H9 (cell line): ENCODE results near the gene HMBS. TPM values are rescaled to one million over a fixed set of nuclear protein-coding genes. Genes with fewer than 3 reads are reported as not detected.

ENCODE experiments used
- DNase-seq: peaks from one replicate; pipeline ENCODE4 v3.0.0-alpha.2; 2017
- H2AFZ ChIP-seq: one replicate; pipeline ENCODE4 v1.6.1; 2013; ENCODE audit warnings: mild to moderate bottlenecking, low read length, control low read depth, moderate library complexity
- H2AK5ac ChIP-seq: 2 replicates; pipeline ENCODE4 v1.6.1; 2013; ENCODE audit warnings: low read length, control low read depth, mixed read lengths; ENCODE audit not compliant: insufficient read length
- H2BK120ac ChIP-seq: one replicate; pipeline ENCODE4 v1.6.1; 2013; ENCODE audit warnings: low read depth, mild to moderate bottlenecking, low read length, control low read depth, inconsistent platforms; ENCODE audit not compliant: poor library complexity, severe bottlenecking
- H2BK12ac ChIP-seq: 2 replicates; pipeline ENCODE4 v1.6.1; 2013; ENCODE audit warnings: low read length, control low read depth, mixed read lengths, low read depth; ENCODE audit not compliant: insufficient read length
- H2BK15ac ChIP-seq: 2 replicates; pipeline ENCODE4 v1.6.1; 2013; ENCODE audit warnings: low read depth, low read length, control low read depth
- H2BK20ac ChIP-seq: one replicate; pipeline ENCODE4 v1.6.1; 2013; ENCODE audit warnings: low read depth, mild to moderate bottlenecking, low read length, control low read depth, inconsistent platforms; ENCODE audit not compliant: poor library complexity, severe bottlenecking
- H2BK5ac ChIP-seq: 2 replicates; pipeline ENCODE4 v1.6.1; 2013; ENCODE audit warnings: low read length, control low read depth, mixed read lengths; ENCODE audit not compliant: insufficient read length
- H3K14ac ChIP-seq: 2 replicates; pipeline ENCODE4 v1.6.1; 2013; ENCODE audit warnings: low read length, control low read depth; ENCODE audit not compliant: insufficient read depth
- H3K18ac ChIP-seq: 2 replicates; pipeline ENCODE4 v1.6.1; 2013; ENCODE audit warnings: low read depth, mild to moderate bottlenecking, mixed read lengths, low read length, control low read depth; ENCODE audit not compliant: insufficient read length
- H3K23ac ChIP-seq: 2 replicates; pipeline ENCODE4 v1.6.1; 2013; ENCODE audit warnings: low read length, control low read depth, mixed read lengths, low read depth; ENCODE audit not compliant: insufficient read length
- H3K23me2 ChIP-seq: 2 replicates; pipeline ENCODE4 v1.6.1; 2013; ENCODE audit warnings: low read depth, mild to moderate bottlenecking, mixed read lengths, low read length, control low read depth; ENCODE audit not compliant: insufficient read length, poor library complexity, severe bottlenecking
- H3K27ac ChIP-seq: 2 replicates; pipeline ENCODE4 v1.5.1; 2013; ENCODE audit warnings: low read length, control low read depth, mixed read lengths, low read depth; ENCODE audit not compliant: insufficient read length
- H3K27me3 ChIP-seq: 2 replicates; pipeline ENCODE4 v1.6.1; 2013; ENCODE audit warnings: low read length, control low read depth, inconsistent platforms; ENCODE audit not compliant: insufficient read depth
- H3K4ac ChIP-seq: 2 replicates; pipeline ENCODE4 v1.6.1; 2013; ENCODE audit warnings: low read depth, mild to moderate bottlenecking, control low read depth, inconsistent platforms, low read length, moderate library complexity
- H3K4me1 ChIP-seq: 2 replicates; pipeline ENCODE4 v1.6.1; 2013; ENCODE audit warnings: low read length, control low read depth, inconsistent platforms; ENCODE audit not compliant: insufficient read depth
- H3K4me2 ChIP-seq: 2 replicates; pipeline ENCODE4 v1.6.1; 2013; ENCODE audit warnings: low read length, control low read depth, mixed read lengths; ENCODE audit not compliant: insufficient read length, insufficient read depth
- H3K56ac ChIP-seq: 2 replicates; pipeline ENCODE4 v1.6.1; 2013; ENCODE audit warnings: low read depth, mild to moderate bottlenecking, mixed read lengths, low read length, control low read depth; ENCODE audit not compliant: insufficient read length
- H3K79me1 ChIP-seq: 2 replicates; pipeline ENCODE4 v1.6.1; 2013; ENCODE audit warnings: low read depth, mild to moderate bottlenecking, moderate library complexity, low read length, control low read depth, inconsistent platforms; ENCODE audit not compliant: insufficient read depth, poor library complexity, severe bottlenecking
- H3K79me2 ChIP-seq: 2 replicates; pipeline ENCODE4 v1.6.1; 2013; ENCODE audit warnings: low read length, control low read depth, inconsistent platforms; ENCODE audit not compliant: insufficient read depth
- H3K9ac ChIP-seq: 2 replicates; pipeline ENCODE4 v1.6.1; 2013; ENCODE audit warnings: low read length, control low read depth, mixed read lengths; ENCODE audit not compliant: insufficient read length; ENCODE audit errors: extremely low read depth
- H3K9me3 ChIP-seq: one replicate; pipeline ENCODE4 v1.6.1; 2013; ENCODE audit warnings: low read depth, low read length, inconsistent platforms; ENCODE audit not compliant: control insufficient read depth
- H3T11ph ChIP-seq: one replicate; pipeline ENCODE4 v1.6.1; 2013; ENCODE audit warnings: mild to moderate bottlenecking, low read length, control low read depth, inconsistent platforms
- H4K20me1 ChIP-seq: one replicate; pipeline ENCODE4 v1.6.1; 2013; ENCODE audit not compliant: control insufficient read depth, insufficient read length, insufficient read depth
- H4K5ac ChIP-seq: 2 replicates; pipeline ENCODE4 v1.6.1; 2013; ENCODE audit warnings: low read depth, mild to moderate bottlenecking, mixed read lengths, low read length, control low read depth; ENCODE audit not compliant: insufficient read length
- H4K8ac ChIP-seq: replicated peaks from 2 replicates; pipeline ENCODE4 v1.6.1; 2013; ENCODE audit warnings: low read length, control low read depth, mixed read lengths, low read depth; ENCODE audit not compliant: insufficient read length
- H4K91ac ChIP-seq: 2 replicates; pipeline ENCODE4 v1.6.1; 2013; ENCODE audit warnings: low read depth, mild to moderate bottlenecking, moderate library complexity, mixed read lengths, low read length, control low read depth; ENCODE audit not compliant: insufficient read length
- H3K27ac Mint-ChIP-seq, 3 experiments: 2 replicates in 2 of 3; 3 replicates in 1 of 3; pipeline ENCODE4 v1.8.0; 2020 to 2021; ENCODE audit warnings: mixed read lengths in 3 of 3, mild to moderate bottlenecking in 1 of 3, moderate library complexity in 1 of 3
- H3K27me3 Mint-ChIP-seq: 2 replicates; pipeline ENCODE4 v1.8.0; 2021; ENCODE audit warnings: low read depth, mild to moderate bottlenecking, moderate library complexity, mixed read lengths
- H3K36me3 Mint-ChIP-seq, 3 experiments: 2 replicates in 2 of 3; 3 replicates in 1 of 3; pipeline ENCODE4 v1.8.0; 2020 to 2021; ENCODE audit warnings: low read depth in 3 of 3, mixed read lengths in 3 of 3; ENCODE audit not compliant: insufficient read depth in 1 of 3
- H3K4me1 Mint-ChIP-seq, 2 experiments: 2 replicates each; pipeline ENCODE4 v1.8.0; 2020; ENCODE audit warnings: mixed read lengths in 2 of 2
- H3K4me3 Mint-ChIP-seq, 2 experiments: 2 replicates in 1 of 2; 3 replicates in 1 of 2; pipeline ENCODE4 v1.8.0; 2020 to 2021; ENCODE audit warnings: mild to moderate bottlenecking in 2 of 2, mixed read lengths in 2 of 2, moderate library complexity in 1 of 2
- H3K9me3 Mint-ChIP-seq, 2 experiments: 2 replicates in 1 of 2; 3 replicates in 1 of 2; pipeline ENCODE4 v1.8.0; 2020; ENCODE audit warnings: mild to moderate bottlenecking in 2 of 2, mixed read lengths in 2 of 2, moderate library complexity in 1 of 2
- WGBS: extraction: QIAGEN DNeasy Blood & Tissue Kit; methylation state at CpG from one replicate; pipeline ENCODE4 v1.1.7; 2013; ENCODE audit warnings: missing lambda C conversion rate, low lambda C conversion rate, mixed read lengths; ENCODE audit not compliant: insufficient read length; ENCODE audit errors: extremely low coverage; 5-methylcytosine and 5-hydroxymethylcytosine counted together
- total RNA-seq: library from RNA; stranded (reverse); gene quantifications from 2 replicates; pipeline ENCODE4 v1.2.1, GENCODE V29; 2021
- TF ChIP-seq, protein P1 (sequence below): fragments of 200-600 bp; sonication (generic); conservative IDR thresholded peaks from 3 replicates; pipeline ENCODE4 v1.8.0; 2021; ENCODE audit warnings: antibody characterized with exemption, mild to moderate bottlenecking

Gene HMBS
- total RNA-seq, 1 experiment from 2014 or later, result 57.7 TPM

DNA sequence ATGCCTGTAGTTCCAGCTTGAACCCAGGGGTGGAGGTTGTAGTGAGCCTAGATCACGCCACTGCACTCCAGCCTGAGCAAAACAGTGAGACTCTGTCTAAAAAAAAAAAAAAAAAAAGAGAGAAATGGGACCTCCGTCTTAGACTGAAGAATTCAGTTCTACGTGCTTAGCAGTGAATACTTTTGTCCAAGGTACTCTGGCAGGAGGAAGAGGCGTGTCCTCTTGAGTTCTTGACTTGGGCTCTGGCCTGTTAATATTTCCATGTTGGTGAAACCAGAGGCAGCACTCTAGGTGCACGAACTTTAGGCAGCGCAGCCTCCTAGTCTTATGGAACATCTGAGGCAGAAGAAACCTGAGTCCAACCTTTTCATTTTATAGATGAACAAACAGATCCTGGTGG, 2.4 kb downstream of the HMBS start:
- no peak overlapping the region for H3K27ac ChIP-seq
- no peaks in the 10 kb centered on the region for H3K4me1 ChIP-seq
- no peak overlapping the region for H3K18ac ChIP-seq
- no peak overlapping the region for H4K5ac ChIP-seq
- H3K23me2 ChIP-seq, result peaks cover 4% of the 10 kb centered on the region
- no peak overlapping the region for H2AFZ ChIP-seq
- H3K79me2 ChIP-seq, result no peaks in the 10 kb centered on the region; the same call in 1 of the 2 replicates
- no peak overlapping the region for H3K4me2 ChIP-seq
- no peak overlapping the region for H3K56ac ChIP-seq
- H3K4me1 Mint-ChIP-seq, result peaks cover 12 to 16% of the 10 kb centered on the region in 2 experiments
- peaks cover under 1 to 23% (median 16%) of the 10 kb centered on the region in 3 experiments; a peak in 5 of 7 replicates for H3K36me3 Mint-ChIP-seq
- no peak overlapping the region for H3K4ac ChIP-seq
- no peak overlapping the region for H3K14ac ChIP-seq
- H2AK5ac ChIP-seq, result no peak overlapping the region
- H3K4me3 Mint-ChIP-seq, result peak overlapping the region; percentile 15 to 65; a peak in 3 of 5 replicates
- no peak overlapping the region for H2BK12ac ChIP-seq
- H3K27ac Mint-ChIP-seq, result peak overlapping the region in 1 of 3 experiments; percentile 74; a peak in 1 of 7 replicates
- H3K27me3 Mint-ChIP-seq, result no peaks in the 10 kb centered on the region
- TF ChIP-seq, protein P1, sequence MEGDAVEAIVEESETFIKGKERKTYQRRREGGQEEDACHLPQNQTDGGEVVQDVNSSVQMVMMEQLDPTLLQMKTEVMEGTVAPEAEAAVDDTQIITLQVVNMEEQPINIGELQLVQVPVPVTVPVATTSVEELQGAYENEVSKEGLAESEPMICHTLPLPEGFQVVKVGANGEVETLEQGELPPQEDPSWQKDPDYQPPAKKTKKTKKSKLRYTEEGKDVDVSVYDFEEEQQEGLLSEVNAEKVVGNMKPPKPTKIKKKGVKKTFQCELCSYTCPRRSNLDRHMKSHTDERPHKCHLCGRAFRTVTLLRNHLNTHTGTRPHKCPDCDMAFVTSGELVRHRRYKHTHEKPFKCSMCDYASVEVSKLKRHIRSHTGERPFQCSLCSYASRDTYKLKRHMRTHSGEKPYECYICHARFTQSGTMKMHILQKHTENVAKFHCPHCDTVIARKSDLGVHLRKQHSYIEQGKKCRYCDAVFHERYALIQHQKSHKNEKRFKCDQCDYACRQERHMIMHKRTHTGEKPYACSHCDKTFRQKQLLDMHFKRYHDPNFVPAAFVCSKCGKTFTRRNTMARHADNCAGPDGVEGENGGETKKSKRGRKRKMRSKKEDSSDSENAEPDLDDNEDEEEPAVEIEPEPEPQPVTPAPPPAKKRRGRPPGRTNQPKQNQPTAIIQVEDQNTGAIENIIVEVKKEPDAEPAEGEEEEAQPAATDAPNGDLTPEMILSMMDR, result no peak
- DNase-seq, result no peak
- no peak overlapping the region for H3K23ac ChIP-seq
- H2BK20ac ChIP-seq, result no peak overlapping the region
- no peaks in the 10 kb centered on the region for H3K27me3 ChIP-seq
- no peak overlapping the region for H2BK15ac ChIP-seq
- WGBS, result no CpG with 5 or more reads among the region's 6 CpGs
- H3K9me3 Mint-ChIP-seq, result no peaks in the 10 kb centered on the region
- no peaks in the 10 kb centered on the region for H3K9me3 ChIP-seq
- H4K91ac ChIP-seq, result no peak overlapping the region
- H3K9ac ChIP-seq, result no peak overlapping the region
- no peak overlapping the region for H2BK120ac ChIP-seq
- no peak overlapping the region for H2BK5ac ChIP-seq
- no peaks in the 10 kb centered on the region for H4K20me1 ChIP-seq
- H4K8ac ChIP-seq, result no peak overlapping the region
- H3K79me1 ChIP-seq, result no peaks in the 10 kb centered on the region
- no peak overlapping the region for H3T11ph ChIP-seq
